Activated naive CD4-positive, alpha-beta T cell (primary cell): ENCODE results near the gene OR1C1.
"Not testable (repeated sequence)": the region's sequence is repeated elsewhere in the genome, so short reads cannot be mapped to it uniquely, and the experiment has no call there.

Source experiments
- DNase-seq, 4 experiments: peaks; one replicate each; lab custom pipeline; 2025; lab: John Stamatoyannopoulos, UW

OR1C1 gene, protein sequence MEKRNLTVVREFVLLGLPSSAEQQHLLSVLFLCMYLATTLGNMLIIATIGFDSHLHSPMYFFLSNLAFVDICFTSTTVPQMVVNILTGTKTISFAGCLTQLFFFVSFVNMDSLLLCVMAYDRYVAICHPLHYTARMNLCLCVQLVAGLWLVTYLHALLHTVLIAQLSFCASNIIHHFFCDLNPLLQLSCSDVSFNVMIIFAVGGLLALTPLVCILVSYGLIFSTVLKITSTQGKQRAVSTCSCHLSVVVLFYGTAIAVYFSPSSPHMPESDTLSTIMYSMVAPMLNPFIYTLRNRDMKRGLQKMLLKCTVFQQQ

DNA sequence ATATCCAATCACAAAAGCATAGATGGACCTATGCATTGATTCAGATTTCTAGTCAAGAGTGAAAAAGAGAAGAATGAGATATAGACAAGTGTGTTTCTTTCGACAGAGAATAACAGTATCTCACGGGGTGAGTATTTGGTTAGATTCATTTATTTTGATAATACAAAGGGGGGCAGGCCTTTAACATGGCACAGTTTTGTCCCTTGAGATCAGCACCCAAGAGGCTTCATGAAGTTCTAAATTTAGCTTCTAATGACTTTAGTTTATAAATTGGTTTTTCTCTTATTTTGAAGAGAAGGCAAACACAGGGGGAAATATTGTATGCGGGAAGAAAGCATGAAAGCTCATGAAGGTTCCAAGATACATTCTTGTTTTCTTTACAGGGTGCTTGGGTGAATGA, at the start of gene OR1C1:
TSS of gene OR1C1 (minus strand) at position 101 of the 400 bp plus-strand sequence. CDS start 2,150 bp downstream, outside the sequence.
- no peak for DNase-seq

DNA sequence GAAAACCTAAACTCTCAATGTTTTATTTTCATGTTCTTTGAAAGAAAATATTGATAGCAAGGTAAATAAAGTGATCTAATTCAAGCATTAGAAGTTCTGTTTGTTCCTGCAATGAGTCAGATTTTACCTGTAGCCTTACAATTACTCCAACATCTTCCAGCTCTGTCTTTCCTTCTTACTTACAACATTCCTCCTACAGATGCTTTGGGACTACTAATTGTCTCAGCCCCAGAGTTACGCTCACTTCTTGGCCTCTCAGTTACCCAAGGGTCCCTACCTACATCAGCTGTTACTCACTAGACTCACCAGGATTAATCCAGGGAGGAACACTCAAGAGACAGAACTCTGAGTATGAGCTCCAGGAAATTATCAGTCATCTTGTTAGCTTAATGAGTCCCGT, 37.2 kb upstream of the OR1C1 start:
- no peak for DNase-seq

DNA sequence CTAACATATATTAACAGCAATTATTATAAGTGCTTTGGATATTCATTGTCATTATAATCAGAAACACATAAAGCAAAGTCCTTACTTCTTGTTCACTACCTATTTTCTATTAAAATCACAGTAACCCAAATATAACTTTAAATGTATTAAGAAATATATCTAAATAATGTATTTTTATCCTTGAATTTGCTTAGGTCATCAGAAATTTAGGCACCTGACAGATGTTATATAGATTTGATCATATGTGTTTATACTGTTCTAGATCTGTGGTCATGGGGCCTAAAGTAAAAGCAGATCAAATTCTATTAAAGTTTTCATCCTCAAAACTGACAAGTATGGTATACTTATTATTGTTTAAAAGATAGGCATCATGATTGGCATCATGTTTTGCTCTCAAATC, 9.2 kb upstream of the OR1C1 start:
- no peak for DNase-seq

DNA sequence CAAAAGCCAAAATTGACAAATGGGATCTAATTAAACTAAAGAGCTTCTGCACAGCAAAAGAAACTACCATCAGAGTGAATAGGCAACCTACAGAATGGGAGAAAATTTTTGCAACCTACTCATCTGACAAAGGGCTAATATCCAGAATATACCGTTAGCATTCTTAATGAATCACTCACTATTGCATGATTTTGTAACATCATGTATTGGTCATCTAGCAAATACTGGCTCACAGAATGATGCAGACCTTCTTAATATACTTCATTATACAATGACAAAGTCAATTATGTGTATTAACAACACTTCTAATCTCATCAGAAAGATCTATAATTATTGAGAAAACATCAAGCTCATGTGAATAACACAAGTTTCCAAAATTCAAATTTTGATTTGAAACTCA, 6.0 kb downstream of the OR1C1 start:
- not testable (repeated sequence) for DNase-seq

DNA sequence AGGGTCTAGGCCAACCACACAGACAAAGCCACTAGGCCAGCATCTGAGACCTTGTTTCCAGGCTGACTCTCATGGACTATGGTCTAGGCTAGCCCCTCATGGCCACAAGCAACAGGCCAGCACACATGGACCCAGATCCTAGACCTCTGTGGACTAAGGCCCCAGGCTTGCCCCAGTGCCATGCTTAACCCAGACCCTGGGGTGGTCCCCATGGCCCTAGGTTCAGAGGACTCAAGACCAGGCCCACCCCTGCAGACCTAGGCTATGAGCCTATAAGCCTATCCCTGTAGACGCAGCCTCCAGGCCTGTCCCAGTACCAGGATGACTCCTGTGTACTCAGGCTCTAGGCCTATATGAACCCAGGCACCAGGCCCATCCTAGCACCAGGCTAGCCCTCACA, 10.5 kb downstream of the OR1C1 start:
- DNase-seq = no peak

DNA sequence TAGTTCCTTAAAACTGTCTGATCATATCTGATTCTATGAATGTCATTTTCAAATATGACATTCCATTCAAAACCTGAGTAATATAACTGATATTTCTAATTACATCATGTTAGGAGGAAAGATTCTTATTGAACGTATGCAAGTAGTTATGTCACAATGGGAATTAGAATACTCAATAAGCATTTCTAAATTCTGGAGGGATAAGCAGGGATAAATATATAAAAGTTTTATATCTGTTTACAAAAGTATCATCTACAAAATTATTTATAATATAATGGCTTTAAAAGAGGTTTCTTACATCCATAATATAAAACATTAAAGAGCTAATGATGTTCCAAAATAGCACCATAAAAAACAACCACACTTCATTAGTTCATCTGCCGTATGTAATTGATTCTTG, 12.3 kb downstream of the OR1C1 start, which contains the start of gene OR14A2:
TSS of gene OR14A2 (minus strand) at position 101 of the 400 bp plus-strand sequence.
- no peak for DNase-seq

DNA sequence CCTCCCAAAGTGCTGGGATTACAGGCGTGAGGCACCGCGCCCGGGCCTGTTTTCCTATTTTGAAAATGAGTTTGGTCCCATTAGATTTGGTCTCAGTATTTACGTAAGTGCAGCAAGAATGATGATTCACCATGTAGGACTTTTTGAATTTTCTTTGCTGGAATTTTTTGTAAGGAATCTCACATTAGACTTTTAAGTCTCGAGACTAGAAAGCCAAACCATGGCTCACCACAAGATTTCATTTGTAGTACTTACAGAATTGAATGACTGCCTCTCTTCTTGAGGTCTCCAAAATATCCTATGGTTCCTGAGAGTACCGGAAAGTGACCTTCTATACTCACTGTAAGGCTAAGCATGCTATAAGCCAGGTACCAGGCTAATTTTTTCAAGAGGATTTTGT, 12.7 kb downstream of the OR1C1 start:
- DNase-seq = no peak

DNA sequence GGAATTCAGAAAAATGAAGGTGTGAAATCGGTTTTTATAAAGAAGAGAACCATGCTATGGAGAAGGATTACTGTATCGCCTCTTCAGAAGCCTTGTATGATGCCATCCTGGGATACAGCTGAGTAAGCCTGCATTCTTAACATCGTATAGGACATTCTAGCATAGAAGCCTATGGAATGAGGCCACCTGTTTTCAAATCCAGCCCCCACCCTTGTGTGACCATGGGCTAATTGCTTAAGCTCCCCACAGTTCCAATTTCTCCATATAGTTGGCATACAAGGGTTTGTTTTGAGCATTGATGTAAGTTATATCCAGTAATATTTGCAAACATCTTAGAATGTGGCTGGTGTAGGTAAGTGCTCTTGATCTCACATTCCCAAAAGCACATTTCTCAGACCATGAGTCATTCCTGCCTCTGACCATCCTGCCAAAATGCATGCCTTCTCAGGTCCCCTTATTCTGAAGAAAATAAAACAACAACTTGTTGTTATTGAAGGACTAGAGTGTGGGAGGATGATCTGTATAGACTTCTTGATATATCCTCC, 13.9 kb downstream of the OR1C1 start:
- DNase-seq = no peak

DNA sequence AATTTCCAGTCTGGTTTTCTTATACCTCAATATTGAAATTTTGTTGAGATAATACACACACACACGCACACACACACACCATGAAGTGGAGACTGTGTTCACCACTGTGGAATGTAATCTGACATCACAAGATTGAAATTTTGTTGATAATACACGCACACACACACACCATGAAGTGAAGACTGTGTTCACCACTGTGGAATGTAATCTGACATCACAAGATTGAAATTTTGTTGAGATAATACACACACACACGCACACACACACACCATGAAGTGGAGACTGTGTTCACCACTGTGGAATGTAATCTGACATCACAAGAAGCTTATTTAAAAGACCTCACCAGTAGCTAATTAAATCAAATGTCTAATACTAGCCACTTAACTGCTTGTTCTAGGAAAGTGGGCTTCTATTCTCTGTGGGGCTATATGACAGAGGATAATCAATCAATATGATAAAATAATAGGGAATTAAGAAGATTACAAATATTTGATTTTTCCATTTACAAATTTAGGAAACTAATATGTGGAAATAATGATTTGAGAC, 18.1 kb downstream of the OR1C1 start:
- DNase-seq = not testable (repeated sequence)

DNA sequence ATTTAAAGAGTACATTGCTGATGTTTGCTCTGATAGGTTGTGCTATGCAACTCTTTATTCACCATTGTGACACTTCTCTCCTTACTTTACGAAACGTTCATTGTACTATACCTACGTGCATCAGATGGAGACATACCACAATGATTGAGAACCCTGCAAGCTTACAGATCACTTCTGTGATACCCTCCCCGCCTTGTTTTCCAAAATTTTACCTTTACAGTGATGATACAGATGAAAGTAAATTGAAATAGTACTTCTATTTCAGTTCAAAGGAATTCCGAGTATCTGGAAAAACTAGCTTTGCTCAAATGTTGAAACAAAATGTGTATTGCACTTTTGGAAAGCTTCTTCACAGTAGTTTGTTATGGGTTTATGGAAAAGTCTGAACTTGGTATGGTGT, 18.6 kb downstream of the OR1C1 start:
- no peak for DNase-seq

DNA sequence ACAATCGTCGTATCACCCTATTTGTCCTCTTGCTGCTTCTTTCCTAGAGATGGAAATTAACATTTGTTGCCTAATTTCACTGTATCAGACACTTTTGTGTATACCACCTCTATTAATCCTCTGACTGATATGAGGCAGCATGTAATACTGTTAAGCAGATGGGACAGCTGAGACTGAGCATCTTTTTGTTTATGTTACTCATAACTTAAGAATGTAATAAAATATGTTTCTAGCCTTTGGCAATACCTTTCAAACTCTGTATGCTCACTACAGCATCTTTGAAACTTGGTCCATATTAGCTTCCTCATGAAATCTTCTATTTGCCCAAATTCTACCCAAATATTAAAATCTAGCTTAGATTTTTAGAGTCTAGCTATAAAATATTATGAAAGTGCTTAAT, 19.6 kb downstream of the OR1C1 start:
- DNase-seq = no peak

DNA sequence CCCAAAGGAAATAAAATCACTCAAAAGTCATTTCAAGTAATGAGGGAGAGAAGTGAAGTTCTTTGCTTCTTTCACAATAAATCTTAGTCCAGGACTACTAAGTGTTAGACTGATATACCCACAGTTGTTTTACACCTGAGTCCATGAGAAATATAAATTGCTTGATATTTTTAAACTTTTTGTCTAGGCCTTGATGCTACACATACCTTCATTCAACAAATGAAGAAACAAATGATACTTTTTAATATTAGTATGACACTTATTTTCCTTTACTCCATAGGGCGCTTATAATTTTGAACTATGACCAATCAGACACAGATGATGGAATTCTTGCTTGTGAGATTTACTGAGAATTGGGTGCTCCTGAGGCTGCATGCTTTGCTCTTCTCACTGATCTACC, 22.0 kb downstream of the OR1C1 start, which contains the start of gene OR14K1:
TSS of gene OR14K1 (plus strand) at position 301 of the 400 bp plus-strand sequence. CDS start at position 301, 0 bp downstream.
- no peak for DNase-seq

DNA sequence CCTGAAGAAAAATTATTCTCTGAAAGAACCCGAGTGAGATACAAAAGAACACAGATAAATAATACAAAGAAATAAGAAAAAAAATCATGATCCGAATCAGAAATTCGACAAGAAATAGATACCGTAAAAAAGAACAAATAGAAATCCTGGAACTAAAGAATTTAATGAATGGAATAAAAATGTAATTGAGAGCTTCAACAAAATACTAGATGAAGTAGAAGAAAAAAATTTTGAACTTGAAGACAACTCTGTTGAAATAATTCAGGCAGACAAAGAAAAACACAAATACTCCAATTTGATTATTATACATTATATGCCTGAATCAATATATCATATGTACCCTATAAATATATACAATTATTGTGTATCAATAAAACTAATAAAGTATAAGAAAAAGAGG, 39.1 kb downstream of the OR1C1 start:
- no peak for DNase-seq

DNA sequence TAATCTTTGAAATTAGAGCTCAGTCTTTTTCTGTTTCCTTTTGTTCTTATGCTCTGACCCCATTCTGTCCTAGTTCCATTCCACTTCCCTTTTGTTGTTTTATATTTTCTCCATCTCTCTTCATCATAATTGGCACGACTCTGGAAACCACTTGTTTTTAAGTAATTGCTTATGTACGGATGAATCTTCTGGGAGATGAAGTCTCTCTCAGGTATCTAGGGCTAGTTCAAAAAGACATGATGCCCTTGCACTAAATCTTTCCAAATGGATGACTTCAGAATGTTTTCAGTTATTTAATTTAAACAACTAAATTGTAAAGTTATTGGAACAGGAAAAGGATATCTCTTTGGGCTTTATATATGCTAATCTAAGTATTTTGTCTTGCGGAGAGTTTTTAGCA, 43.8 kb downstream of the OR1C1 start, which contains the start of gene OR6F1:
TSS of gene OR6F1 (minus strand) at position 101 of the 400 bp plus-strand sequence. CDS start 3,891 bp downstream, outside the sequence.
- DNase-seq = no peak

DNA sequence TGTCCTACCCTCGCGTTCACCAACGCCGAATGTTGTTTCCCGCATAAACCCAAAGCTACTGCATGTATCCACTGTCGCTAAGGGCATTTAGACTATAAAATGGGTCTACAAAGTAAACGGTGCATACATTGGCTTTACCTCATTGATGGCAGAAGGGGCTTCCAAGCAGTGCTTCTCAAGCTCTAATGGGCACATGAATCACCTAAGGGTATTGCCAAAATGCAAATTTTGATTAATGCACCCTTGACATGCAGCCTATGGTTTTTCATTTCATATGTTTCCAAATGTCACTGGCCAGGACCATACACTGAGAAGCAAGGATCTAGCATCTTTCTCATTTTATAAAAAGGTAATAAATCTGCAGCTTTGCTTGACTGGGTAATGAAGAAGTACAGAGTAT, 46.6 kb downstream of the OR1C1 start:
- DNase-seq = no peak

DNA sequence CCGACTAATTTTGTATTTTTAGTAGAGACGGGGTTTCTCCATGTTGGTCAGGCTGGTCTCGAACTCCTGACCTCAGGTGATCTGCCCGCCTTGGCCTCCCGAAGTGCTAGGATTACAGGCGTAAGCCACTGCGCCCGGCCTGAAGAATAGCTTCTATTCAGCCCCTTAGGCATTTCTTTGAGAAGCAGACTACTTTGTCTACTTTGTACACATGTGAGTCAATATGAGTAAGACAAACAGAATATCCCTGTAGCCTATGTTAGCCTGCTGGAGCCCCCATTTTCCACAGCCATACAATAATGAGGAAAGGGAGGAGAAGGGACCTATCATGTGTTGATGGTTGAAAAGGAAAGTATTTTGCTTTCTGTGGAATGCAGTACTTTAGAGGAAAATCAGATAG, 49.7 kb downstream of the OR1C1 start:
- DNase-seq = not testable (repeated sequence)
